Activated T-helper 2 cell treated with anti-CD3 and anti-CD28 coated beads, Interferon-gamma antibody, Interleukin-2, Interleukin-4, amounts not matched to agents 10 μg/mL and 5 μg/mL and 100 μg/mL, durations not matched to agents 14 hours and 24 hours and 36 hours (primary cell): ENCODE measurements around the gene CENPS. TPM values are rescaled to one million over a fixed set of nuclear protein-coding genes. Genes with fewer than 3 reads are reported as not detected.
"Not testable (repeated sequence)": the region's sequence is repeated elsewhere in the genome, so short reads cannot be mapped to it uniquely, and the experiment has no call there.

Source experiments
- DNase-seq: peaks from one replicate; pipeline ENCODE4 v3.0.0; 2021; ENCODE audit warnings: low spot score
- H3K27ac Mint-ChIP-seq: one replicate; pipeline ENCODE4 v1.8.0; 2021; ENCODE audit warnings: mixed read lengths
- H3K27me3 Mint-ChIP-seq: one replicate; pipeline ENCODE4 v1.8.0; 2021; ENCODE audit warnings: low read depth, mixed read lengths
- H3K36me3 Mint-ChIP-seq: one replicate; pipeline ENCODE4 v1.8.0; 2021; ENCODE audit warnings: low read depth, mixed read lengths
- H3K4me1 Mint-ChIP-seq: one replicate; pipeline ENCODE4 v1.8.0; 2021; ENCODE audit warnings: low read depth, mixed read lengths
- H3K4me3 Mint-ChIP-seq: one replicate; pipeline ENCODE4 v1.8.0; 2021; ENCODE audit warnings: low read depth, mild to moderate bottlenecking, moderate library complexity, mixed read lengths
- H3K9me3 Mint-ChIP-seq: one replicate; pipeline ENCODE4 v1.8.0; 2021; ENCODE audit warnings: mixed read lengths
- intact Hi-C: fragments of 100-400 bp; cut with micrococcal nuclease; formaldehyde crosslinking; loops from one replicate; pipeline ENCODE4 v1.15.1; 2023
- total RNA-seq: library from RNA; stranded (reverse); gene quantifications from 2 replicates; pipeline ENCODE4 v1.2.3, GENCODE V29; 2022

The CENPS gene
- total RNA-seq, 1 donor from 2014 or later: 16.8 TPM

DNA sequence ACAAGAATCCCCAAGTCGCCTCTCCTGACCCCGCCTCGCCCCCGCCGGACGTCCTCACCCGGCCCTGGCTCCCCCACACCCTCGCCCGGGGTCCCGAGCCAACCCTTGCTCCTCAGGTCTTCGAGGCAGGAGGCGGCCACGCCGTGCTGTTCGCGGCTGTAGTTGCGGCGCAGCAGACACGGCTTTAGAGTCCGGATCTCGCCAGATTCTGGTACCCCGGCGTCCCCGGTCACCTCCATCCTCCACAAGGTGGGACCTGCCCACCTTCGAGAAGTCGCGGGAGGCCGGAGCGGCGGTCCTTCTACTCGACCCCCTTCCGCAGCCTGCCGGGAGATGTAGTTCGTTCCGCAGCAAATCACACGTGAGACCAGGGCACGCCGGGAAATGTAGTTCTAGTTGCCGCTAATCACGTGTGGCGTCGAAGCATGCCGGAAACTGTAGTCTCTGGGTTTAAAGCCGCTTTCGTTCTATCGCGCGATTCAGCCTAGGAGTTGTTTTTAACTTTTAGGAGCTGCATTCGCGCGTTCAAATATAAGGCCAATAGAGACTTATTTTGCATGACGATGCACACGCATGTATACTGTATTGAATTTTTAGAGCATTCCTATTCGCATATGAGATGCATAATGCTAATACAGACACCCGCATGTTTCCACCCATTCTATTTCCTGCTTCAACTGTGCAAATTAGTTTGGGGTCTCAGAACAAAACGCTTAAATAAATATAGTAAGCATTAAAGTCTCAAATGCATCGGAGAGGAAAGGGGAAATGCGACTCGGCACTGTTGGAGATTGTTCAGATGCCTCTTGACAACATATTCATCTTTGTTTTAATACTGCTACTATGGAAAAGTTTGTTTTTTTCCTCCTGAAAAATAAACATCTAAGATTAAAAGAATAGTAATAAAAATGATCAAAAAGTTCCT lies 42.2 kb downstream of the CENPS start, which contains the start of gene DFFA:
Gene DFFA (minus strand): TSS at position 310 of the 925 bp plus-strand sequence. CDS start 71 bp downstream, at position 239.
- DNase-seq: peak; percentile 90
- no peaks in the 10 kb centered on the region for H3K9me3 Mint-ChIP-seq
- peaks cover 22% of the 10 kb centered on the region for H3K36me3 Mint-ChIP-seq
- peak within 1 kb of the TSS; percentile 95 for H3K4me3 Mint-ChIP-seq
- intact Hi-C loops: loop anchor here (1.0 kb wide), 2 partner anchors 23 to 41 kb away; no protein-coding TSS in a partner anchor
- H3K27me3 Mint-ChIP-seq: no peaks in the 10 kb centered on the region
- H3K27ac Mint-ChIP-seq: peak within 1 kb of the TSS; percentile 93
- H3K4me1 Mint-ChIP-seq: peaks cover 33% of the 10 kb centered on the region

DNA sequence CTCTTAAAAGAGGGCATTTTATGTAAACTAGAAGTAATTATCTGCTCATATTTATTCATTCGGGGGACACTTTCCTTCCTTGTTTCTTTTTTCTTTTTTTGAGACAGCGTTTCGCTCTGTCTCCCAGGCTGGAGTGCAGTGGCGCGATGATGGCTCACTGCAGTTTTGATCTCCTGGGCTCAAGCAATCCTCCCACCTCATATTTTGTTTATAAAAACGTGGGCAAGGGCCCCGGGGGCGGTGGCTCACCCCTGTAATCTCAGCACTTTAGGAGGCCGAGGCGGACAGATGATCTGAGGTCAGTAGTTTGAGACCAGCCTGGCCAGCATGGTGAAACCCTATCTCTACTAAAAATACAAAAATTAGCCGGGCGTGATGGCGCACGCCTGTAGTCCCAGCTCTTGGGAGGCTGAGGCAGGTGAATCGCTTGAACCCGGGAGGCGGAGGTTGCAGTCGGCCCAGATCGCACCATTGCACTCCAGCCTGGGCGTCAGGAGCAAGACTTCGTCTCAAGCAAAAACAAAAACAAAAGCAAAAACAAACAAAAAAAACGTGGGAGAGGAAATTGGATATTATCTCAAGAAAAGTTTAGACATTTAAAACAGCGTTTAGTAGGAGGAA lies 43.0 kb downstream of the CENPS start:
- peak overlapping the region; percentile 93 for H3K27ac Mint-ChIP-seq
- intact Hi-C loops: no loop called here
- H3K9me3 Mint-ChIP-seq: no peaks in the 10 kb centered on the region
- H3K36me3 Mint-ChIP-seq: peaks cover 16% of the 10 kb centered on the region
- peak overlapping the region; percentile 33 for H3K4me3 Mint-ChIP-seq
- peaks cover 30% of the 10 kb centered on the region for H3K4me1 Mint-ChIP-seq
- no peak for DNase-seq
- H3K27me3 Mint-ChIP-seq: no peaks in the 10 kb centered on the region

- H3K9me3 Mint-ChIP-seq, H3K27me3 Mint-ChIP-seq, DNase-seq, H3K36me3 Mint-ChIP-seq: not testable (repeated sequence)
- intact Hi-C loops: loop anchor here (2.0 kb wide), 1 partner anchor 75 kb away; the partner anchor contains the start of gene PGD
- Mint-ChIP-seq H3K27ac (peak overlapping the region; percentile 86), H3K4me1 (peaks cover 30% of the 10 kb centered on the region), H3K4me3 (peak overlapping the region; percentile 90)
Observed at GRCh38 chr1:10474309-10474612, 44.0 kb downstream of the CENPS start.

DNA sequence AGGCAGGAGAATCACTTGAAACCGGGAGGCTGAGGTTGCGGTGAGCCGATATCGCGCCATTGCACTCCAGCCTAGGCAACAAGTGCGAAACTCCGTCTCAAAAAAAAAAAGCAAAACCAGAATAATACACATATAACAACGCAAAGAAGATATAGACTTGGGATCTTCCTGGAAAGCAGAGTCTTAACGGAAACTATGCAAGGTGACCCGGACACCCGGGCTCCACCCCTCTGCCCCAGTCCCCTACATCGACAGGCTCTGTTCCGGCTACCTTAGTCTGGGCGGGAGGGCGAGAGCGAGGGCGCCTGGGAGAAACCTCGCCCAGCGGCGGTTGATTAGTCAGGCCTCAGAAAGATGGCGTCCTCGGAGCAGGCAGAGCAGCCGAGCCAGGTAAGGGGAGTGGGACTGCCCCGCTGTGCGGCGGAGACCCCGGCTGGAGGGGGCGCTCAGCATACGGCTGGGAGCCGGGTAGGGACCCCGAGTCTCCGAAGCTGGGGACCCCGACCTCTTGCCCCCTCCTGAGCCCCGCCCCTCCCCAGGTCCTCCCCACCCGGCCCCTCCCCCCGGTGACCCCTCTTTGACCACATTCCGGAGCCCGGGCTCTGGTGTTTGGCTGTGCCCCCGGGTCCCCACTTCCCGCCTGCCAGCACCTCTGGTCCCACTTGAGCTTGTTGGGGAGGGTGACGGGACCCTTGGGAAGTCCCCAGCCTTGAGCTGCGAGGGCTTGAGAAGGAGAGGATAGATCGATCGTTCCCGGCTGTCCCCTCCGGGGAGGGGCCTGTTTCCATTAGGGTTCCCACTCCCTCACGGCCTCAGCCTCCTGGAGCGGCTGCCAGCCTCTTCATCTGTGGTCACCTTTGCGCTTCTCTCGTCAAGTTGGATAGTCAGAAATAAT lies 44.6 kb downstream of the CENPS start, which contains the start of gene PEX14:
Gene PEX14 (plus strand): TSS at position 338 of the 895 bp plus-strand sequence. CDS start 17 bp downstream, at position 355.
- Mint-ChIP-seq H3K27me3 (no peaks in the 10 kb centered on the region), H3K4me1 (peaks cover 30% of the 10 kb centered on the region), H3K9me3 (no peaks in the 10 kb centered on the region)

GRCh38 chr1:10475510-10475909 lies 45.3 kb downstream of the CENPS start:
- no peak for DNase-seq
- peak overlapping the region; percentile 90 for H3K4me3 Mint-ChIP-seq

More for the DNA sequence above, 44.6 kb downstream of the CENPS start, which contains the start of gene PEX14:
- Mint-ChIP-seq H3K36me3 (peaks cover 9% of the 10 kb centered on the region), H3K4me3 (peak within 1 kb of the TSS; percentile 90), H3K27ac (peak within 1 kb of the TSS; percentile 86)
- DNase-seq: peak; percentile 85
- intact Hi-C loops: loop anchor here (2.0 kb wide), 1 partner anchor 76 kb away; the partner anchor contains the start of gene PGD

GRCh38 chr1:10479296-10479695 lies 49.1 kb downstream of the CENPS start:
- no peak for DNase-seq
- Mint-ChIP-seq H3K9me3 (no peaks in the 10 kb centered on the region), H3K4me1 (peaks cover 14% of the 10 kb centered on the region), H3K4me3 (no peak overlapping the region), H3K27ac (no peak overlapping the region), H3K36me3 (peaks cover 5% of the 10 kb centered on the region), H3K27me3 (no peaks in the 10 kb centered on the region)
- intact Hi-C loops: no loop called here

More at GRCh38 chr1:10475510-10475909, 45.3 kb downstream of the CENPS start:
- Mint-ChIP-seq H3K9me3 (no peaks in the 10 kb centered on the region), H3K36me3 (peaks cover 9% of the 10 kb centered on the region), H3K27me3 (no peaks in the 10 kb centered on the region), H3K4me1 (peaks cover 30% of the 10 kb centered on the region), H3K27ac (peak overlapping the region; percentile 84)
- intact Hi-C loops: loop anchor here (2.0 kb wide), 1 partner anchor 77 kb away; the partner anchor contains the start of gene PGD

- Mint-ChIP-seq H3K27me3 (no peaks in the 10 kb centered on the region), H3K4me1 (peaks cover 11% of the 10 kb centered on the region), H3K36me3 (peaks cover 7% of the 10 kb centered on the region), H3K4me3 (no peak overlapping the region), H3K9me3 (no peaks in the 10 kb centered on the region), H3K27ac (no peak overlapping the region)
- no peak for DNase-seq
- intact Hi-C loops: no loop called here
Observed at GRCh38 chr1:10480614-10481013, 50.4 kb downstream of the CENPS start.

DNA sequence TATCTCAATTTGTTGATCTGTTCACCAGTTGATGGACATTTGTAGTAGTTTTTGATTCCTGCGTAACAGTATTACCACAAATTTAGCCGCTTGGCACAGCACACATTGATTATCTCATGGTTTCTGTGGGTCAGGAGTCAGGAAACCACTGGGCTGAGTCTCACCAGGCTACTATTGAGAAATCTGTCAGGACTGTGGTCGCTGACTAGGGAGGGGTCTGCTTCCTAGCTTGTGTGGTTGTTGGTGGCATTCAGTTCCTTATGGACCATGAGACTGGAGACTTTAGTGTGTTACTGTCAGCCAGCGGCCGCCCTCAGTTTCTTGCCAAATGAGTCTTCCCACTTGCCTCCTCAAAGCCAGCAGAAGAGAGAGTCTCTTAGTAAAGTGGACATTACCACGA lies 54.3 kb downstream of the CENPS start:
- DNase-seq: no peak
- Mint-ChIP-seq H3K36me3 (peaks cover 12% of the 10 kb centered on the region), H3K27me3 (no peaks in the 10 kb centered on the region), H3K9me3 (no peaks in the 10 kb centered on the region), H3K4me1 (peaks cover 5% of the 10 kb centered on the region), H3K27ac (no peak overlapping the region), H3K4me3 (no peak overlapping the region)
- intact Hi-C loops: no loop called here

- H3K27ac Mint-ChIP-seq: no peak overlapping the region
- no peaks in the 10 kb centered on the region for H3K9me3 Mint-ChIP-seq
- no peak for DNase-seq
- H3K4me1 Mint-ChIP-seq: peaks cover 16% of the 10 kb centered on the region
- peaks cover 15% of the 10 kb centered on the region for H3K36me3 Mint-ChIP-seq
- intact Hi-C loops: no loop called here
- no peaks in the 10 kb centered on the region for H3K27me3 Mint-ChIP-seq
- no peak overlapping the region for H3K4me3 Mint-ChIP-seq
Observed at GRCh38 chr1:10489291-10490055, 59.2 kb downstream of the CENPS start.

DNA sequence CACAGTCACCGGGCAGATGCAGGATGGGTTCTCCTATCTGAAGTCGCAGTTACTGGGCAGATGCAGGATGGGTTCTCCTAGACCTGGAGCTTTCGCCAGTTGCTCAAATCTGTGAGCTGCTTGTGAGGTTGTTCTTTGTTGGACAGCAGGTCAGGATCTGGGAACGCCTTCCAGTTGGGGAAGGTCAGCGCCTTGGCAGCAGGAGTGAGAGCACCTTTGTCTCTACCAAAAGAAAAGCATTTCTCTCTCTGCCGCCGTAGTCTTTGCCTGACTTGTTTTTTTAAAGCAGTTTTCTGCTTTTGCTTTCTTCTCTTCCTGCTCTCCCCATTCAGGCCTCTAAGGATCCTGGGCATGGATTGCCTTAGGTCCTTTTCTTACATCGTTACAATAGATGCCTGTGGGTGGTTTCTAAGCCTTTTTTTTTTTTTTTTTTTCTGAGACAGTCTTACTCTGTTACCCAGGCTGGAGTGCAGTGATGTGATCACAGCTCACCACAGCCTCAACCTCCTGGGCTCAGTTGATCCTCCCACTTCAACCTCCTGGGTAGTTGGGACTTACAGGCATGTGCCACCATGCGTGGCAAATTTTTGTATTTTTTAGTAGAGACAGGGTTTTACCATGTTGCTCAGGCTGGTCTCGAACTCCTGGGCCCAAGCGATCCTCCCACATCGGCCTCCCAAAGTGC lies 60.2 kb downstream of the CENPS start:
- Mint-ChIP-seq H3K27me3 (no peaks in the 10 kb centered on the region), H3K27ac (no peak overlapping the region), H3K4me1 (peaks cover 25% of the 10 kb centered on the region), H3K36me3 (peaks cover 15% of the 10 kb centered on the region), H3K9me3 (no peaks in the 10 kb centered on the region), H3K4me3 (no peak overlapping the region)
- no peak for DNase-seq
- intact Hi-C loops: no loop called here
